Keratinocyte (primary cell): Measurements from ENCODE around the gene KTN1. TPM values are rescaled to one million over a fixed set of nuclear protein-coding genes. Genes with fewer than 3 reads are reported as not detected.

Experiments used
- DNase-seq: peaks from one replicate; pipeline ENCODE4 v3.0.0-alpha.2; 2011; ENCODE audit warnings: low read depth, missing footprints, low spot score
- FAIRE-seq: peaks from 2 replicates; lab custom pipeline; 2011; peaks lifted over from hg19 to GRCh38; lab: Jason Lieb, UNC
- H2AFZ ChIP-seq: 2 replicates; pipeline ENCODE4 v1.6.0; 2012; ENCODE audit warnings: low read length, control low read depth, inconsistent platforms; ENCODE audit not compliant: control insufficient read depth
- H3K27ac ChIP-seq: 2 replicates; pipeline ENCODE4 v1.5.1; 2011; ENCODE audit warnings: low read length; ENCODE audit not compliant: control insufficient read depth, insufficient read depth
- H3K27me3 ChIP-seq: 3 replicates; pipeline ENCODE4 v1.6.0; 2011; ENCODE audit warnings: low read length; ENCODE audit not compliant: control insufficient read depth, insufficient read depth; ENCODE audit errors: extremely low read depth
- H3K36me3 ChIP-seq, 2 experiments: 2 replicates in 1 of 2; 3 replicates in 1 of 2; pipeline ENCODE4 v1.5.1; 2011; ENCODE audit warnings: low read length in 2 of 2, mild to moderate bottlenecking in 1 of 2; ENCODE audit not compliant: control insufficient read depth in 2 of 2, insufficient read depth in 2 of 2; ENCODE audit errors: extremely low read depth in 1 of 2
- H3K4me1 ChIP-seq: 3 replicates; pipeline ENCODE4 v1.5.1; 2011; ENCODE audit warnings: low read length; ENCODE audit not compliant: control insufficient read depth, insufficient read depth; ENCODE audit errors: extremely low read depth
- H3K4me2 ChIP-seq: 3 replicates; pipeline ENCODE4 v1.6.0; 2011; ENCODE audit warnings: low read depth, low read length; ENCODE audit not compliant: control insufficient read depth, insufficient read depth; ENCODE audit errors: extremely low read depth
- H3K4me3 ChIP-seq, 3 experiments: fragments of 200-600 bp in 1 of 3; sonication (generic) in 1 of 3; 2 replicates in 2 of 3; 3 replicates in 1 of 3; pipeline ENCODE4 v1.5.1; 2011 to 2016; ENCODE audit warnings: low read length in 3 of 3, mild to moderate bottlenecking in 3 of 3, control low read depth in 2 of 3, inconsistent platforms in 1 of 3, low read depth in 1 of 3, mixed read lengths in 1 of 3, mixed run types in 1 of 3, moderate library complexity in 1 of 3; ENCODE audit not compliant: control insufficient read depth in 2 of 3, insufficient read depth in 2 of 3; ENCODE audit errors: extremely low read depth in 1 of 3
- H3K79me2 ChIP-seq: 2 replicates; pipeline ENCODE4 v1.6.0; 2012; ENCODE audit warnings: low read length; ENCODE audit not compliant: control insufficient read depth, insufficient read depth
- H3K9ac ChIP-seq: 3 replicates; pipeline ENCODE4 v1.6.0; 2011; ENCODE audit warnings: low read length; ENCODE audit not compliant: control insufficient read depth, insufficient read depth; ENCODE audit errors: extremely low read depth
- H3K9me1 ChIP-seq: 3 replicates; pipeline ENCODE4 v1.6.0; 2011; ENCODE audit warnings: low read length; ENCODE audit not compliant: control insufficient read depth, insufficient read depth; ENCODE audit errors: extremely low read depth
- H3K9me3 ChIP-seq: 2 replicates; pipeline ENCODE4 v1.5.1; 2012; ENCODE audit warnings: low read depth, low read length; ENCODE audit not compliant: control insufficient read depth
- H4K20me1 ChIP-seq: 3 replicates; pipeline ENCODE4 v1.6.0; 2011; ENCODE audit warnings: low read length; ENCODE audit not compliant: control insufficient read depth, insufficient read depth; ENCODE audit errors: extremely low read depth
- EZH2 ChIP-seq: IDR thresholded peaks from one replicate; pipeline ENCODE4 v1.6.1; 2012; ENCODE audit warnings: inconsistent platforms, mild to moderate bottlenecking, low read length, moderate library complexity
- dilution Hi-C: fragments of 300-500 bp; cut with MboI; formaldehyde crosslinking; loops from one replicate; pipeline ENCODE4 v1.7.0; 2020; ENCODE audit warnings: low sequenced_read_pairs; ENCODE audit not compliant: extremely low pct_ligation_motif_present
- polyA plus RNA-seq, 5 experiments: library from polyadenylated mRNA; depleted of rRNA in 3 of 5; stranded (reverse) in 3 of 5; stranded (forward) in 1 of 5; unstranded in 1 of 5; fragments of >200 nt; gene quantifications; 1 replicate in 1 of 5; 2 replicates in 3 of 5; 3 replicates in 1 of 5; pipeline versions ENCODE4 v1.2.1 to v1.2.3, GENCODE V29; 2011 to 2012; ENCODE audit warnings: missing spikeins in 2 of 5, low read depth in 1 of 5, low replicate concordance in 1 of 5
- TF ChIP-seq, protein P1 (sequence below), 3 experiments: IDR thresholded peaks in 1 of 3; conservative IDR thresholded peaks in 1 of 3; optimal IDR thresholded peaks in 1 of 3; 2 replicates in 2 of 3; 3 replicates in 1 of 3; pipeline versions ENCODE3 to v1.5.1; 2011; ENCODE audit warnings: low read length in 3 of 3, mild to moderate bottlenecking in 3 of 3, moderate library complexity in 2 of 3, control low read depth in 1 of 3, inconsistent platforms in 1 of 3; ENCODE audit not compliant: insufficient read depth in 2 of 3; ENCODE audit errors: extremely low read depth in 1 of 3

Gene KTN1
- polyA plus RNA-seq, 1 donor (not counting 4 experiments of a cell fraction or from before 2014, with no cell fraction given), result 121 TPM

DNA sequence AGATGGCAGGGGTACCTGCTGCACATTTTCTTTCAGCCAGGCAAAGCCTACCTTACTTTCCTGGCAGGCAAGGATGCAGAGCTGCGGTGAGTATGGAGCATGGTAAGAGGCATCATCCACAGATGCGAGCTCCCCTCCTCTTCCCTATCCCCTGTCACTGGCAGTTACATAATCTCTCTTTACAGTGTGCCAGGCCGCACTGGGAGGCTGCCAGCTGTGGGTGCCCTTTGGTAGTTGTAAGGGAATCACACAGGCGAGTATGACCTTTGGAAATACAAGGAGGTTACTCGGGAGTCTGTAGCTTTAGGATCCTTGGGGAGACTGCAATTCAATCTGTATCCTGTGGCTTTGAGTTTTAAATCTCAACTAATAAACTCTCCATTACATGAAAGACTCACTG is 132.5 kb downstream of the KTN1 start:
- Histone ChIP-seq H3K4me2 (no peak overlapping the region), H3K36me3 (no peaks in the 10 kb centered on the region), H3K9me1 (no peaks in the 10 kb centered on the region), H3K4me1 (no peaks in the 10 kb centered on the region), H4K20me1 (no peaks in the 10 kb centered on the region), H3K9me3 (no peaks in the 10 kb centered on the region), H3K9ac (no peak overlapping the region), H3K4me3 (no peak overlapping the region), H3K79me2 (no peaks in the 10 kb centered on the region), H2AFZ (no peak overlapping the region), H3K27ac (no peak overlapping the region), H3K27me3 (peaks cover 26% of the 10 kb centered on the region)
- FAIRE-seq (no peak), DNase-seq (no peak)
- TF ChIP-seq, protein P1, sequence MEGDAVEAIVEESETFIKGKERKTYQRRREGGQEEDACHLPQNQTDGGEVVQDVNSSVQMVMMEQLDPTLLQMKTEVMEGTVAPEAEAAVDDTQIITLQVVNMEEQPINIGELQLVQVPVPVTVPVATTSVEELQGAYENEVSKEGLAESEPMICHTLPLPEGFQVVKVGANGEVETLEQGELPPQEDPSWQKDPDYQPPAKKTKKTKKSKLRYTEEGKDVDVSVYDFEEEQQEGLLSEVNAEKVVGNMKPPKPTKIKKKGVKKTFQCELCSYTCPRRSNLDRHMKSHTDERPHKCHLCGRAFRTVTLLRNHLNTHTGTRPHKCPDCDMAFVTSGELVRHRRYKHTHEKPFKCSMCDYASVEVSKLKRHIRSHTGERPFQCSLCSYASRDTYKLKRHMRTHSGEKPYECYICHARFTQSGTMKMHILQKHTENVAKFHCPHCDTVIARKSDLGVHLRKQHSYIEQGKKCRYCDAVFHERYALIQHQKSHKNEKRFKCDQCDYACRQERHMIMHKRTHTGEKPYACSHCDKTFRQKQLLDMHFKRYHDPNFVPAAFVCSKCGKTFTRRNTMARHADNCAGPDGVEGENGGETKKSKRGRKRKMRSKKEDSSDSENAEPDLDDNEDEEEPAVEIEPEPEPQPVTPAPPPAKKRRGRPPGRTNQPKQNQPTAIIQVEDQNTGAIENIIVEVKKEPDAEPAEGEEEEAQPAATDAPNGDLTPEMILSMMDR (optimal IDR thresholded peaks at IDR 0.05 in 1 of 3, IDR thresholded peaks at IDR 0.05 in 1 of 3, conservative IDR thresholded peaks at IDR 0.05 in 1 of 3; ENCODE audit: extremely low read depth in 1 of 3, insufficient read depth in 2 of 3, low read length in 3 of 3), result no peak
- no peak for TF ChIP-seq EZH2
- dilution Hi-C loops, result no loop called here

DNA sequence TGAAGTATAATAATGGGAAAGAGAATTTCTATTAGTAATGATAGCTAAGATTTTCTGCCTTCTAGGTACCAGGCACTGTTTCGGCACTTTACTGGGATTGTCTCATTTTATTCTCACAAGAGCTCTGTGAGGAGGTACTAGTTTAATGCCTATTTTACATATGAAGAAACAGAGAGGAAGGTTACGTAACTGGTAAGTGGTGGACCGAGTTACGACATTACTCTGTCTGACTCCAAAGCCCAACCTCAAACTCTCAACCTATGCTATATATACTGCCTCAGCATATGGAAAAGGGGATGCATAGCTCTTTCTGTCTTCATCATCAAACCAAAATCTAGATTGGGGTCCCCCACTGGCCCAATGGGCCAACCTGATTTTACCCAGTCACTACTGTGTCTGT is 133.5 kb downstream of the KTN1 start:
- no peak overlapping the region for H2AFZ ChIP-seq
- H4K20me1 ChIP-seq, result no peaks in the 10 kb centered on the region
- TF ChIP-seq, protein P1 (optimal IDR thresholded peaks at IDR 0.05 in 1 of 3, IDR thresholded peaks at IDR 0.05 in 1 of 3, conservative IDR thresholded peaks at IDR 0.05 in 1 of 3; ENCODE audit: extremely low read depth in 1 of 3, insufficient read depth in 2 of 3, low read length in 3 of 3), result no peak
- TF ChIP-seq EZH2, result no peak
- H3K36me3 ChIP-seq, result no peaks in the 10 kb centered on the region
- H3K9me3 ChIP-seq, result no peaks in the 10 kb centered on the region
- FAIRE-seq, result no peak
- H3K9ac ChIP-seq, result no peak overlapping the region
- no peak overlapping the region for H3K4me2 ChIP-seq
- no peak overlapping the region for H3K4me3 ChIP-seq
- DNase-seq, result no peak
- no peaks in the 10 kb centered on the region for H3K4me1 ChIP-seq
- no peaks in the 10 kb centered on the region for H3K9me1 ChIP-seq
- no peak overlapping the region for H3K27ac ChIP-seq
- H3K27me3 ChIP-seq, result peaks cover 31% of the 10 kb centered on the region
- dilution Hi-C loops, result no loop called here
- H3K79me2 ChIP-seq, result no peaks in the 10 kb centered on the region
